ENCODE measurements around the gene EYS. TPM values are rescaled to one million over a fixed set of nuclear protein-coding genes. Genes with fewer than 3 reads are reported as not detected.

Gene EYS
- total and polyA plus RNA-seq, 2 of the 13 experiments (the other 11 are each of a cell fraction or from before 2014, with no cell fraction given): 0.04 to 0.07 TPM

DNA sequence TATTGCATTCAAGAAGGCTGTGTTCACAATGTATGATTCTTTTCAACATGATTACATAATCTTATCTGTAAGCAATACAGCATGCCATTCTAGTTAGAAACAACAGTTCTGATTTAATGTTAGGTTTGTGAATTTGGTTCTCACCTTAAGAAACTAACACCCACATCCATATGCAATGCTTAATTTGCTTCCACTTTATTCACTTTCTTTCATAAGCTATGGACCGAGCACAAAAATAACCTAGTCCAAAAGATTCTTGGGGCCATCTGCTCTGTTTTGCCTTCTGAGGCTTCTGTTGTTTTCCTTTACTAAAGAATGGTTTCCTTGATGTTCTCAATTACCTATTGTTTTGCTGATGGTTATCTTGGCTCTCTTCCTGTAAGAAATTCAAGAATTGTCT lies 258.2 kb downstream of the EYS start:
- no peaks in the 10 kb centered on the region for H3K79me2 ChIP-seq (ENCODE audit: insufficient read depth, low read length)

DNA sequence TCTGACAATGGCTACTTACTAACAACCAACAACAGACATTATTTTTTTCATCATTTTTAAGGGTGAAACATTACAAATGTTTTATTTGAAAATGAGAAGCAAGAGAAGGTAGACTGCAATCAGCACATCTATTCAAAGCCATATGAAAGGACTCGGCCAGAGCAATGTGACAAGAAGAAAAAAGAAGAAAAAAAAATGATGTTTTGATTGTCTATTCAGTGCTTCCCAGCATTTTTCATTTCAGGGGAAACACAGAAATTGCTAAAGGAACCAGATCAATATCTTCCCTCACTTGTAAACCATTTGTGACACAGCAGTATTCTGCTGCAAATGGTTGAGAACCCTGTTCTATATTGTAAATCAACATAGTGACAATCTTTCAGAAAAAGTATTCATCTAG lies 270.7 kb downstream of the EYS start:
- BruUV-seq (replicated peaks): no TSS peak
- intact Hi-C loops (cut with micrococcal nuclease; ENCODE audit: unreplicated experiment): no loop called here
- H3K4me1 ChIP-seq (ENCODE audit: insufficient read depth, low read length): no peaks in the 10 kb centered on the region
- no peaks in the 10 kb centered on the region for H3K79me2 ChIP-seq (ENCODE audit: insufficient read depth, low read length)
- no peak overlapping the region for H3K27ac ChIP-seq (ENCODE audit: extremely low read length, insufficient read depth, low read length)
- H2AFZ ChIP-seq (ENCODE audit: low read length): no peak overlapping the region
- ChIA-PET CTCF (ENCODE audit: low intra/inter-chr PET ratio, low total read pairs) (no interaction called here), POLR2A (no interaction called here)
- H3K4me3 ChIP-seq (replicated peaks in 1 of 3; ENCODE audit: insufficient read depth in 1 of 3, low read depth in 2 of 3, low read length in 3 of 3): no peak overlapping the region
- no peak for ATAC-seq
- H3K4me2 ChIP-seq (ENCODE audit: low read depth, low read length): no peak overlapping the region
- whole genome bisulfite sequencing (ENCODE audit: low lambda C conversion rate): 0% methylated on average over 1 of the region's 1 CpG
- no peak overlapping the region for H3K9ac ChIP-seq (ENCODE audit: insufficient read depth, low read depth, low read length)
- in situ Hi-C loops (cut with HindIII; ENCODE audit: extremely low pct_ligation_motif_present, low pct_unique_long_range_greater_than_20kb): no loop called here
- TF ChIP-seq ZFP41 (CRISPR knock-in tag; IDR thresholded peaks at IDR 0.05; ENCODE audit: borderline replicate concordance): no peak
- TF ChIP-seq HDAC2 (CRISPR knock-in tag; IDR thresholded peaks at IDR 0.05): no peak
- no peak for TF ChIP-seq NPAS2 (CRISPR knock-in tag; IDR thresholded peaks at IDR 0.05; ENCODE audit: borderline replicate concordance)
- no peak for TF ChIP-seq ZNF83 (CRISPR knock-in tag; IDR thresholded peaks at IDR 0.05; ENCODE audit: borderline replicate concordance)
- H3K9me3 ChIP-seq (ENCODE audit: low read length): no peaks in the 10 kb centered on the region
- FAIRE-seq: no peak
- H4K20me1 ChIP-seq (ENCODE audit: insufficient read depth, low read length): no peaks in the 10 kb centered on the region
- no peaks in the 10 kb centered on the region for H3K27me3 ChIP-seq (ENCODE audit: control insufficient read depth in 1 of 2, insufficient read depth in 2 of 2, low read length in 2 of 2)
- no peaks in the 10 kb centered on the region for H3K36me3 ChIP-seq (replicated peaks in 1 of 2; ENCODE audit: control insufficient read depth in 1 of 2, insufficient read depth in 2 of 2, low read length in 2 of 2)
- DNase-seq (ENCODE audit: low spot score): no peak

More for the DNA sequence above, 258.2 kb downstream of the EYS start:
- in situ Hi-C loops (cut with HindIII; ENCODE audit: extremely low pct_ligation_motif_present, low pct_unique_long_range_greater_than_20kb): no loop called here
- no peak overlapping the region for H3K4me3 ChIP-seq (replicated peaks in 1 of 3; ENCODE audit: insufficient read depth in 1 of 3, low read depth in 2 of 3, low read length in 3 of 3)
- H4K20me1 ChIP-seq (ENCODE audit: insufficient read depth, low read length): no peaks in the 10 kb centered on the region
- H3K36me3 ChIP-seq (replicated peaks in 1 of 2; ENCODE audit: control insufficient read depth in 1 of 2, insufficient read depth in 2 of 2, low read length in 2 of 2): no peaks in the 10 kb centered on the region
- intact Hi-C loops (cut with micrococcal nuclease; ENCODE audit: unreplicated experiment): no loop called here
- no peak overlapping the region for H3K4me2 ChIP-seq (ENCODE audit: low read depth, low read length)
- no peak overlapping the region for H2AFZ ChIP-seq (ENCODE audit: low read length)
- WGBS (ENCODE audit: low lambda C conversion rate): 0% methylated on average over 1 of the region's 1 CpG
- no TSS peak for BruUV-seq (replicated peaks)
- no peaks in the 10 kb centered on the region for H3K27me3 ChIP-seq (ENCODE audit: control insufficient read depth in 1 of 2, insufficient read depth in 2 of 2, low read length in 2 of 2)
- DNase-seq (ENCODE audit: low spot score): no peak
- TF ChIP-seq NFYB (CRISPR knock-in tag; IDR thresholded peaks at IDR 0.05): no peak
- no peak for FAIRE-seq
- H3K9me3 ChIP-seq (ENCODE audit: low read length): no peaks in the 10 kb centered on the region
- H3K4me1 ChIP-seq (ENCODE audit: insufficient read depth, low read length): no peaks in the 10 kb centered on the region
- ATAC-seq: no peak
- POLR2A ChIA-PET: no interaction called here
- no peak overlapping the region for H3K27ac ChIP-seq (ENCODE audit: extremely low read length, insufficient read depth, low read length)
- no peak overlapping the region for H3K9ac ChIP-seq (ENCODE audit: insufficient read depth, low read depth, low read length)
- CTCF ChIA-PET (ENCODE audit: low intra/inter-chr PET ratio, low total read pairs): no interaction called here

Data from HepG2 (cell line).